ENCODE results near the gene KIAA1755. TPM values are rescaled to one million over a fixed set of nuclear protein-coding genes. Genes with fewer than 3 reads are reported as not detected.

Gene KIAA1755
- total and polyA plus RNA-seq, 5 donors from 2014 or later: not detected

GRCh38 chr20:38186788-38187221 lies 73.7 kb downstream of the KIAA1755 start:
- no peak for ATAC-seq (ENCODE audit: low read depth in 2 of 2)
- Mint-ChIP-seq H3K36me3 (no peaks in the 10 kb centered on the region), H3K9me3 (no peaks in the 10 kb centered on the region), H3K4me1 (no peaks in the 10 kb centered on the region), H3K4me3 (no peak overlapping the region), H3K27me3 (peaks cover 17% of the 10 kb centered on the region), H3K27ac (no peak overlapping the region)
- no peak for DNase-seq
- no peaks in the 10 kb centered on the region for H3K4me1 ChIP-seq (ENCODE audit: control insufficient read depth, insufficient read depth, low read length, poor library complexity, severe bottlenecking)
- no peaks in the 10 kb centered on the region for H3K36me3 ChIP-seq (ENCODE audit: control insufficient read depth, insufficient read depth, low read length)
- no peak overlapping the region for H3K27ac ChIP-seq (ENCODE audit: insufficient read depth, low read length, poor library complexity, severe bottlenecking)
- peaks cover 6% of the 10 kb centered on the region for H3K27me3 ChIP-seq (ENCODE audit: control insufficient read depth, insufficient read depth, low read length)
- H3K9me3 ChIP-seq (ENCODE audit: control insufficient read depth in 2 of 2, low read length in 2 of 2): no peaks in the 10 kb centered on the region
- no peak overlapping the region for H3K4me3 ChIP-seq (ENCODE audit: low read depth, low read length)

GRCh38 chr20:38184101-38184500 lies 76.4 kb downstream of the KIAA1755 start:
- Mint-ChIP-seq H3K4me3 (no peak overlapping the region), H3K36me3 (no peaks in the 10 kb centered on the region), H3K27ac (no peak overlapping the region), H3K4me1 (no peaks in the 10 kb centered on the region), H3K9me3 (no peaks in the 10 kb centered on the region), H3K27me3 (peaks cover 7% of the 10 kb centered on the region)
- ATAC-seq (ENCODE audit: low read depth in 2 of 2) (no peak), DNase-seq (no peak)
- Histone ChIP-seq H3K27me3 (ENCODE audit: control insufficient read depth, insufficient read depth, low read length) (peaks cover 6% of the 10 kb centered on the region), H3K36me3 (ENCODE audit: control insufficient read depth, insufficient read depth, low read length) (no peaks in the 10 kb centered on the region), H3K4me1 (ENCODE audit: control insufficient read depth, insufficient read depth, low read length, poor library complexity, severe bottlenecking) (no peaks in the 10 kb centered on the region), H3K9me3 (ENCODE audit: control insufficient read depth in 2 of 2, low read length in 2 of 2) (no peaks in the 10 kb centered on the region), H3K27ac (ENCODE audit: insufficient read depth, low read length, poor library complexity, severe bottlenecking) (no peak overlapping the region), H3K4me3 (ENCODE audit: low read depth, low read length) (no peak overlapping the region)

GRCh38 chr20:38181971-38182370 lies 78.6 kb downstream of the KIAA1755 start:
- no peaks in the 10 kb centered on the region for H3K9me3 ChIP-seq (ENCODE audit: control insufficient read depth in 2 of 2, low read length in 2 of 2)
- Mint-ChIP-seq H3K36me3 (no peaks in the 10 kb centered on the region), H3K9me3 (no peaks in the 10 kb centered on the region), H3K27ac (no peak overlapping the region), H3K27me3 (peaks cover 7% of the 10 kb centered on the region), H3K4me1 (no peaks in the 10 kb centered on the region), H3K4me3 (no peak overlapping the region)
- H3K27me3 ChIP-seq (ENCODE audit: control insufficient read depth, insufficient read depth, low read length): peaks cover 4% of the 10 kb centered on the region
- no peaks in the 10 kb centered on the region for H3K4me1 ChIP-seq (ENCODE audit: control insufficient read depth, insufficient read depth, low read length, poor library complexity, severe bottlenecking)
- H3K4me3 ChIP-seq (ENCODE audit: low read depth, low read length): no peak overlapping the region
- ATAC-seq (ENCODE audit: low read depth in 2 of 2): no peak
- no peak for DNase-seq
- H3K27ac ChIP-seq (ENCODE audit: insufficient read depth, low read length, poor library complexity, severe bottlenecking): no peak overlapping the region
- H3K36me3 ChIP-seq (ENCODE audit: control insufficient read depth, insufficient read depth, low read length): no peaks in the 10 kb centered on the region

GRCh38 chr20:38181207-38181801 lies 79.2 kb downstream of the KIAA1755 start:
- Mint-ChIP-seq H3K36me3 (no peaks in the 10 kb centered on the region), H3K4me3 (no peak overlapping the region), H3K9me3 (no peaks in the 10 kb centered on the region), H3K27ac (no peak overlapping the region), H3K27me3 (peaks cover 7% of the 10 kb centered on the region), H3K4me1 (no peaks in the 10 kb centered on the region)
- Histone ChIP-seq H3K27me3 (ENCODE audit: control insufficient read depth, insufficient read depth, low read length) (peaks cover 4% of the 10 kb centered on the region), H3K36me3 (ENCODE audit: control insufficient read depth, insufficient read depth, low read length) (no peaks in the 10 kb centered on the region), H3K4me1 (ENCODE audit: control insufficient read depth, insufficient read depth, low read length, poor library complexity, severe bottlenecking) (no peaks in the 10 kb centered on the region), H3K9me3 (ENCODE audit: control insufficient read depth in 2 of 2, low read length in 2 of 2) (no peaks in the 10 kb centered on the region), H3K4me3 (ENCODE audit: low read depth, low read length) (no peak overlapping the region), H3K27ac (ENCODE audit: insufficient read depth, low read length, poor library complexity, severe bottlenecking) (no peak overlapping the region)
- DNase-seq (no peak), ATAC-seq (ENCODE audit: low read depth in 2 of 2) (no peak)

- Mint-ChIP-seq H3K4me1 (no peaks in the 10 kb centered on the region), H3K27ac (no peak overlapping the region), H3K4me3 (no peak overlapping the region), H3K36me3 (no peaks in the 10 kb centered on the region), H3K27me3 (peaks cover 5% of the 10 kb centered on the region), H3K9me3 (no peaks in the 10 kb centered on the region)
- DNase-seq: no peak
- Histone ChIP-seq H3K9me3 (ENCODE audit: control insufficient read depth in 2 of 2, low read length in 2 of 2) (no peaks in the 10 kb centered on the region), H3K36me3 (ENCODE audit: control insufficient read depth, insufficient read depth, low read length) (no peaks in the 10 kb centered on the region), H3K27me3 (ENCODE audit: control insufficient read depth, insufficient read depth, low read length) (peaks cover 4% of the 10 kb centered on the region), H3K27ac (ENCODE audit: insufficient read depth, low read length, poor library complexity, severe bottlenecking) (no peak overlapping the region), H3K4me1 (ENCODE audit: control insufficient read depth, insufficient read depth, low read length, poor library complexity, severe bottlenecking) (no peaks in the 10 kb centered on the region), H3K4me3 (ENCODE audit: low read depth, low read length) (no peak overlapping the region)
- ATAC-seq (ENCODE audit: low read depth in 2 of 2): no peak
Observed at GRCh38 chr20:38180781-38181180, 79.8 kb downstream of the KIAA1755 start.

- no peak for DNase-seq
- H3K27me3 Mint-ChIP-seq: no peaks in the 10 kb centered on the region
- no peak for ATAC-seq (ENCODE audit: low read depth in 2 of 2)
- H3K4me3 Mint-ChIP-seq: no peak overlapping the region
- no peaks in the 10 kb centered on the region for H3K4me1 Mint-ChIP-seq
- Histone ChIP-seq H3K4me1 (ENCODE audit: control insufficient read depth, insufficient read depth, low read length, poor library complexity, severe bottlenecking) (no peaks in the 10 kb centered on the region), H3K36me3 (ENCODE audit: control insufficient read depth, insufficient read depth, low read length) (no peaks in the 10 kb centered on the region), H3K27ac (ENCODE audit: insufficient read depth, low read length, poor library complexity, severe bottlenecking) (no peak overlapping the region), H3K9me3 (ENCODE audit: control insufficient read depth in 2 of 2, low read length in 2 of 2) (no peaks in the 10 kb centered on the region), H3K4me3 (ENCODE audit: low read depth, low read length) (no peak overlapping the region), H3K27me3 (ENCODE audit: control insufficient read depth, insufficient read depth, low read length) (peaks cover 4% of the 10 kb centered on the region)
- H3K9me3 Mint-ChIP-seq: no peaks in the 10 kb centered on the region
- no peak overlapping the region for H3K27ac Mint-ChIP-seq
- no peaks in the 10 kb centered on the region for H3K36me3 Mint-ChIP-seq
Observed at GRCh38 chr20:38179846-38180245, 80.7 kb downstream of the KIAA1755 start.

GRCh38 chr20:38178581-38178980 lies 82.0 kb downstream of the KIAA1755 start:
- H3K27ac ChIP-seq (ENCODE audit: insufficient read depth, low read length, poor library complexity, severe bottlenecking): no peak overlapping the region
- H3K4me1 ChIP-seq (ENCODE audit: control insufficient read depth, insufficient read depth, low read length, poor library complexity, severe bottlenecking): no peaks in the 10 kb centered on the region
- Mint-ChIP-seq H3K27me3 (peaks cover 5% of the 10 kb centered on the region), H3K4me1 (no peaks in the 10 kb centered on the region), H3K36me3 (no peaks in the 10 kb centered on the region), H3K4me3 (no peak overlapping the region), H3K27ac (no peak overlapping the region), H3K9me3 (no peaks in the 10 kb centered on the region)
- peaks cover 4% of the 10 kb centered on the region for H3K27me3 ChIP-seq (ENCODE audit: control insufficient read depth, insufficient read depth, low read length)
- no peaks in the 10 kb centered on the region for H3K9me3 ChIP-seq (ENCODE audit: control insufficient read depth in 2 of 2, low read length in 2 of 2)
- ATAC-seq (ENCODE audit: low read depth in 2 of 2): no peak
- H3K4me3 ChIP-seq (ENCODE audit: low read depth, low read length): no peak overlapping the region
- H3K36me3 ChIP-seq (ENCODE audit: control insufficient read depth, insufficient read depth, low read length): no peaks in the 10 kb centered on the region
- DNase-seq: no peak

GRCh38 chr20:38178065-38178491 lies 82.5 kb downstream of the KIAA1755 start:
- no peak overlapping the region for H3K4me3 ChIP-seq (ENCODE audit: low read depth, low read length)
- peaks cover 5% of the 10 kb centered on the region for H3K27me3 Mint-ChIP-seq
- H3K4me1 ChIP-seq (ENCODE audit: control insufficient read depth, insufficient read depth, low read length, poor library complexity, severe bottlenecking): no peaks in the 10 kb centered on the region
- no peak overlapping the region for H3K4me3 Mint-ChIP-seq
- H3K4me1 Mint-ChIP-seq: no peaks in the 10 kb centered on the region
- DNase-seq (no peak), ATAC-seq (ENCODE audit: low read depth in 2 of 2) (no peak)
- H3K27ac Mint-ChIP-seq: no peak overlapping the region
- no peaks in the 10 kb centered on the region for H3K36me3 Mint-ChIP-seq
- H3K9me3 Mint-ChIP-seq: no peaks in the 10 kb centered on the region
- H3K27ac ChIP-seq (ENCODE audit: insufficient read depth, low read length, poor library complexity, severe bottlenecking): no peak overlapping the region
- peaks cover 4% of the 10 kb centered on the region for H3K27me3 ChIP-seq (ENCODE audit: control insufficient read depth, insufficient read depth, low read length)
- no peaks in the 10 kb centered on the region for H3K9me3 ChIP-seq (ENCODE audit: control insufficient read depth in 2 of 2, low read length in 2 of 2)
- no peaks in the 10 kb centered on the region for H3K36me3 ChIP-seq (ENCODE audit: control insufficient read depth, insufficient read depth, low read length)

Measured in CD4-positive, CD25-positive, alpha-beta regulatory T cell (primary cell).